Suprapubic skin (tissue), 4 donors: Measurements from ENCODE around the gene TMIGD1. TPM values are rescaled to one million over a fixed set of nuclear protein-coding genes. Genes with fewer than 3 reads are reported as not detected.
"Not testable (repeated sequence)": the region's sequence is repeated elsewhere in the genome, so short reads cannot be mapped to it uniquely, and the experiment has no call there.

Experiments used
- DNase-seq, 2 donors: peaks; one replicate each; pipeline ENCODE4 v3.0.0-alpha.2; 2019; ENCODE audit warnings: low spot score in 2 of 2
- H3K27ac ChIP-seq: fragments of 200-600 bp; sonication (generic); one replicate; pipeline ENCODE4 v1.5.1; 2019
- H3K27me3 ChIP-seq: fragments of 200-600 bp; sonication (generic); one replicate; pipeline ENCODE4 v1.5.1; 2019
- H3K36me3 ChIP-seq: fragments of 200-600 bp; sonication (generic); one replicate; pipeline ENCODE4 v1.5.1; 2019
- H3K4me1 ChIP-seq: fragments of 200-600 bp; sonication (generic); one replicate; pipeline ENCODE4 v1.5.1; 2019
- H3K4me3 ChIP-seq: fragments of 200-600 bp; sonication (generic); one replicate; pipeline ENCODE4 v1.5.1; 2019; ENCODE audit warnings: mild to moderate bottlenecking
- H3K9me3 ChIP-seq: fragments of 200-600 bp; sonication (generic); one replicate; pipeline ENCODE4 v1.5.1; 2019
- CTCF ChIP-seq, 2 donors: fragments of 200-600 bp in 1 of 2; fragments of 450-650 bp in 1 of 2; sonication (generic) in 1 of 2; IDR thresholded peaks; one replicate each; pipeline ENCODE4 v1.5.1; 2016 to 2019; ENCODE audit warnings: antibody characterized with exemption in 2 of 2, mild to moderate bottlenecking in 1 of 2, moderate library complexity in 1 of 2
- EP300 ChIP-seq: sonication (generic); formaldehyde crosslinking; IDR thresholded peaks from one replicate; pipeline ENCODE4 v1.6.1; 2017; ENCODE audit warnings: antibody characterized with exemption
- POLR2A ChIP-seq, 2 donors: fragments of 450-650 bp; IDR thresholded peaks; one replicate each; pipeline ENCODE4 v1.6.1; 2017; ENCODE audit warnings: antibody characterized with exemption in 2 of 2, mild to moderate bottlenecking in 2 of 2, moderate library complexity in 2 of 2
- POLR2AphosphoS5 ChIP-seq, 3 donors: sonication (generic); formaldehyde crosslinking; IDR thresholded peaks; one replicate each; pipeline ENCODE4 v1.6.1; 2017; ENCODE audit warnings: antibody characterized with exemption in 3 of 3
- WGBS: methylation state at CpG from one replicate; pipeline ENCODE4 v1.1.5; 2018; 5-methylcytosine and 5-hydroxymethylcytosine counted together
- total RNA-seq, 4 donors: library from RNA; depleted of rRNA; stranded (reverse); fragments of >200 nt; gene quantifications; one replicate each; pipeline ENCODE4 v1.1.0, GENCODE V29; 2016

TMIGD1 gene
- total RNA-seq, 4 donors from 2014 or later: 0.45 TPM; not detected in 3

- no peak for DNase-seq
- 64% methylated on average over 4 of the region's 4 CpGs for WGBS
- H3K27ac ChIP-seq: peak overlapping the region; percentile 68
- H3K9me3 ChIP-seq: no peaks in the 10 kb centered on the region
- H3K36me3 ChIP-seq: no peaks in the 10 kb centered on the region
- peaks cover 23% of the 10 kb centered on the region for H3K4me1 ChIP-seq
- no peak for TF ChIP-seq POLR2AphosphoS5 (IDR thresholded peaks at IDR 0.05)
- TF ChIP-seq EP300: no peak
- no peak for TF ChIP-seq POLR2A (IDR thresholded peaks at IDR 0.05)
- no peak for TF ChIP-seq CTCF (IDR thresholded peaks at IDR 0.05)
- H3K27me3 ChIP-seq: no peaks in the 10 kb centered on the region
- H3K4me3 ChIP-seq: no peak overlapping the region
Measured at GRCh38 chr17:30343796-30344195, 9.9 kb upstream of the TMIGD1 start.

GRCh38 chr17:30343244-30343643 is 9.4 kb upstream of the TMIGD1 start:
- peaks cover 23% of the 10 kb centered on the region for H3K4me1 ChIP-seq
- not testable (repeated sequence) for H3K27ac ChIP-seq, H3K4me3 ChIP-seq, DNase-seq, H3K27me3 ChIP-seq, H3K9me3 ChIP-seq, H3K36me3 ChIP-seq
- WGBS: 93% methylated on average over 3 of the region's 3 CpGs

- WGBS: 77% methylated on average over 4 of the region's 5 CpGs
- H3K27ac ChIP-seq: no peak overlapping the region
- H3K4me3 ChIP-seq: no peak overlapping the region
- no peaks in the 10 kb centered on the region for H3K36me3 ChIP-seq
- H3K9me3 ChIP-seq: no peaks in the 10 kb centered on the region
- peaks cover 23% of the 10 kb centered on the region for H3K4me1 ChIP-seq
- no peak for DNase-seq
- H3K27me3 ChIP-seq: no peaks in the 10 kb centered on the region
- no peak for TF ChIP-seq EP300
- TF ChIP-seq POLR2A (IDR thresholded peaks at IDR 0.05): no peak
- no peak for TF ChIP-seq POLR2AphosphoS5 (IDR thresholded peaks at IDR 0.05)
- TF ChIP-seq CTCF (IDR thresholded peaks at IDR 0.05): no peak
Measured at GRCh38 chr17:30341703-30342249, 7.9 kb upstream of the TMIGD1 start.

GRCh38 chr17:30340801-30341356 is 7.0 kb upstream of the TMIGD1 start:
- H3K36me3 ChIP-seq: no peaks in the 10 kb centered on the region
- no peaks in the 10 kb centered on the region for H3K9me3 ChIP-seq
- H3K4me3 ChIP-seq: no peak overlapping the region
- DNase-seq: no peak
- peak overlapping the region; percentile 32 for H3K27ac ChIP-seq
- H3K4me1 ChIP-seq: peaks cover 23% of the 10 kb centered on the region
- no peaks in the 10 kb centered on the region for H3K27me3 ChIP-seq
- WGBS: 42% methylated on average over 6 of the region's 6 CpGs
- no peak for TF ChIP-seq CTCF (IDR thresholded peaks at IDR 0.05)
- no peak for TF ChIP-seq EP300
- no peak for TF ChIP-seq POLR2AphosphoS5 (IDR thresholded peaks at IDR 0.05)
- no peak for TF ChIP-seq POLR2A (IDR thresholded peaks at IDR 0.05)

- no peak overlapping the region for H3K27ac ChIP-seq
- DNase-seq: no peak
- H3K4me3 ChIP-seq: no peak overlapping the region
- no peaks in the 10 kb centered on the region for H3K36me3 ChIP-seq
- H3K27me3 ChIP-seq: no peaks in the 10 kb centered on the region
- no peaks in the 10 kb centered on the region for H3K9me3 ChIP-seq
- WGBS: 89% methylated on average over 2 of the region's 2 CpGs
- H3K4me1 ChIP-seq: peaks cover 10% of the 10 kb centered on the region
- TF ChIP-seq EP300: no peak
- TF ChIP-seq POLR2AphosphoS5 (IDR thresholded peaks at IDR 0.05): no peak
- no peak for TF ChIP-seq POLR2A (IDR thresholded peaks at IDR 0.05)
- TF ChIP-seq CTCF (IDR thresholded peaks at IDR 0.05): no peak
Measured at GRCh38 chr17:30339086-30339485, 5.2 kb upstream of the TMIGD1 start.
